GM18909 (cell line): ENCODE measurements around the gene USP17L12.
"Not testable (repeated sequence)": the region's sequence is repeated elsewhere in the genome, so short reads cannot be mapped to it uniquely, and the experiment has no call there.

Experiments
- ATAC-seq: cut with Tn5 transposase; IDR thresholded peaks from one replicate; pipeline ENCODE4 v1.9.1; 2021; ENCODE audit warnings: mild to moderate bottlenecking; ENCODE audit not compliant: unreplicated experiment, poor library complexity

Gene USP17L12, protein sequence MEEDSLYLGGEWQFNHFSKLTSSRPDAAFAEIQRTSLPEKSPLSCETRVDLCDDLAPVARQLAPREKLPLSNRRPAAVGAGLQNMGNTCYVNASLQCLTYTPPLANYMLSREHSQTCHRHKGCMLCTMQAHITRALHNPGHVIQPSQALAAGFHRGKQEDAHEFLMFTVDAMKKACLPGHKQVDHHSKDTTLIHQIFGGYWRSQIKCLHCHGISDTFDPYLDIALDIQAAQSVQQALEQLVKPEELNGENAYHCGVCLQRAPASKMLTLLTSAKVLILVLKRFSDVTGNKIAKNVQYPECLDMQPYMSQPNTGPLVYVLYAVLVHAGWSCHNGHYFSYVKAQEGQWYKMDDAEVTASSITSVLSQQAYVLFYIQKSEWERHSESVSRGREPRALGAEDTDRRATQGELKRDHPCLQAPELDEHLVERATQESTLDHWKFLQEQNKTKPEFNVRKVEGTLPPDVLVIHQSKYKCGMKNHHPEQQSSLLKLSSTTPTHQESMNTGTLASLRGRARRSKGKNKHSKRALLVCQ

DNA sequence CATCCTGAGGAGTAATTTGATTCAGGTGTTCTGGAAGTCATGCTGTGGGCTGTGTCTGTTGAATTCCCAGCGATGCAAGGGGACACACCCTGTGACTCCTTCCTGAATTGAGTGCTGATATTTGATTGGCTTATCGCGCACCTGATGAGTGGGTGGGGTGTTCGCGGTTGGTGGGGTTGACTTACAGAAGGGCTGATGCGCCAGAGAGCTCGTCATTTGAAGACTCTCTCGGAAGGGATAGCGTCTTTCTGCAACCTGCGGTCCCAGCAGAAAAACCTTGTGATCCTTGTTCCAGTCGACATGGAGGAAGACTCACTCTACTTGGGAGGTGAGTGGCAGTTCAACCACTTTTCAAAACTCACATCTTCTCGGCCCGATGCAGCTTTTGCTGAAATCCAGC lies at the start of gene USP17L12:
Gene USP17L12, plus strand, starts transcription at position 301 of the 400 bp plus-strand sequence. Its CDS starts 0 bp downstream, at position 301.
- ATAC-seq = not testable (repeated sequence)

DNA sequence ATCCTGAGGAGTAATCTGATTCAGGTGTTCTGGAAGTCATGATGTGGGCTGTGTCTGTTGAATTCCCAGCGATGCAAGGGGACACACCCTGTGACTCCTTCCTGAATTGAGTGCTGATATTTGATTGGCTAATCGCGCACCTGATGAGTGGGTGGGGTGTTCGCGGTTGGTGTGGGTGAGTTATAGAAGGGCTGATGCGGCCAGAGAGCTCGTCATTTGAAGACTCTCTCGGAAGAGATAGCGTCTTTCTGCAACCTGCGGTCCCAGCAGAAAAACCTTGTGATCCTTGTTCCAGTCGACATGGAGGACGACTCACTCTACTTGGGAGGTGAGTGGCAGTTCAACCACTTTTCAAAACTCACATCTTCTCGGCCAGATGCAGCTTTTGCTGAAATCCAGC lies 9.6 kb upstream of the USP17L12 start, which contains the start of gene USP17L10:
Gene USP17L10, plus strand, starts transcription at position 301 of the 400 bp plus-strand sequence. Its CDS starts 0 bp downstream, at position 301.
- ATAC-seq = not testable (repeated sequence)

GRCh38 chr4:9214701-9215100 lies 5.3 kb upstream of the USP17L12 start:
- ATAC-seq = not testable (repeated sequence)

- ATAC-seq = not testable (repeated sequence)
Observed at GRCh38 chr4:9215105-9215504, 4.8 kb upstream of the USP17L12 start, which contains the start of gene USP17L11. USP17L11 (plus strand) TSS chr4:9215405; CDS start chr4:9215405, 0 bp downstream.

DNA sequence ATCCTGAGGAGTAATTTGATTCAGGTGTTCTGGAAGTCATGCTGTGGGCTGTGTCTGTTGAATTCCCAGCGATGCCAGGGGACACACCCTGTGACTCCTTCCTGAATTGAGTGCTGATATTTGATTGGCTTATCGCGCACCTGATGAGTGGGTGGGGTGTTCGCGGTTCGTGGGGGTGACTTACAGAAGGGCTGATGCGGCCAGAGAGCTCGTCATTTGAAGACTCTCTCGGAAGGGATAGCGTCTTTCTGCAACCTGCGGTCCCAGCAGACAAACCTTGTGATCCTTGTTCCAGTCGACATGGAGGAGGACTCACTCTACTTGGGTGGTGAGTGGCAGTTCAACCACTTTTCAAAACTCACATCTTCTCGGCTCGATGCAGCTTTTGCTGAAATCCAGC lies 4.6 kb downstream of the USP17L12 start, which contains the start of gene USP17L13:
Gene USP17L13, plus strand, starts transcription at position 301 of the 400 bp plus-strand sequence. Its CDS starts 0 bp downstream, at position 301.
- ATAC-seq = not testable (repeated sequence)

GRCh38 chr4:9230249-9230648 lies 10.3 kb downstream of the USP17L12 start:
- ATAC-seq = not testable (repeated sequence)

GRCh38 chr4:9234085-9234484 lies 14.1 kb downstream of the USP17L12 start, which contains the start of gene USP17L15:
USP17L15 (plus strand) TSS chr4:9234385; CDS start chr4:9234385, 0 bp downstream.
- not testable (repeated sequence) for ATAC-seq

GRCh38 chr4:9238461-9238860 lies 18.5 kb downstream of the USP17L12 start:
- not testable (repeated sequence) for ATAC-seq

DNA sequence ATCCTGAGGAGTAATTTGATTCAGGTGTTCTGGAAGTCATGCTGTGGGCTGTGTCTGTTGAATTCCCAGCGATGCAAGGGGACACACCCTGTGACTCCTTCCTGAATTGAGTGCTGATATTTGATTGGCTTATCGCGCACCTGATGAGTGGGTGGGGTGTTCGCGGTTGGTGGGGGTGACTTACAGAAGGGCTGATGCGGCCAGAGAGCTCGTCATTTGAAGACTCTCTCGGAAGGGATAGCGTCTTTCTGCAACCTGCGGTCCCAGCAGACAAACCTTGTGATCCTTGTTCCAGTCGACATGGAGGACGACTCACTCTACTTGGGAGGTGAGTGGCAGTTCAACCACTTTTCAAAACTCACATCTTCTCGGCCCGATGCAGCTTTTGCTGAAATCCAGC lies 23.6 kb downstream of the USP17L12 start, which contains the start of gene USP17L17:
Gene USP17L17, plus strand, starts transcription at position 301 of the 400 bp plus-strand sequence. Its CDS starts 0 bp downstream, at position 301.
- ATAC-seq = not testable (repeated sequence)

- ATAC-seq = not testable (repeated sequence)
Observed at GRCh38 chr4:9247953-9248680, 28.2 kb downstream of the USP17L12 start, which contains the start of gene USP17L18. USP17L18 (plus strand) TSS chr4:9248630; CDS start chr4:9248630, 0 bp downstream.

DNA sequence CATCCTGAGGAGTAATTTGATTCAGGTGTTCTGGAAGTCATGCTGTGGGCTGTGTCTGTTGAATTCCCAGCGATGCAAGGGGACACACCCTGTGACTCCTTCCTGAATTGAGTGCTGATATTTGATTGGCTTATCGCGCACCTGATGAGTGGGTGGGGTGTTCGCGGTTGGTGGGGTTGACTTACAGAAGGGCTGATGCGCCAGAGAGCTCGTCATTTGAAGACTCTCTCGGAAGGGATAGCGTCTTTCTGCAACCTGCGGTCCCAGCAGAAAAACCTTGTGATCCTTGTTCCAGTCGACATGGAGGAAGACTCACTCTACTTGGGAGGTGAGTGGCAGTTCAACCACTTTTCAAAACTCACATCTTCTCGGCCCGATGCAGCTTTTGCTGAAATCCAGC lies 33.1 kb downstream of the USP17L12 start, which contains the start of gene USP17L19:
Gene USP17L19, plus strand, starts transcription at position 301 of the 400 bp plus-strand sequence. Its CDS starts 0 bp downstream, at position 301.
- ATAC-seq = not testable (repeated sequence)

DNA sequence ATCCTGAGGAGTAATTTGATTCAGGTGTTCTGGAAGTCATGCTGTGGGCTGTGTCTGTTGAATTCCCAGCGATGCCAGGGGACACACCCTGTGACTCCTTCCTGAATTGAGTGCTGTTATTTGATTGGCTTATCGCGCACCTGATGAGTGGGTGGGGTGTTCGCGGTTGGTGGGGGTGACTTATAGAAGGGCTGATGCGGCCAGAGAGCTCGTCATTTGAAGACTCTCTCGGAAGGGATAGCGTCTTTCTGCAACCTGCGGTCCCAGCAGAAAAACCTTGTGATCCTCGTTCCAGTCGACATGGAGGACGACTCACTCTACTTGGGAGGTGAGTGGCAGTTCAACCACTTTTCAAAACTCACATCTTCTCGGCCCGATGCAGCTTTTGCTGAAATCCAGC lies 37.9 kb downstream of the USP17L12 start, which contains the start of gene USP17L20:
Gene USP17L20, plus strand, starts transcription at position 301 of the 400 bp plus-strand sequence. Its CDS starts 0 bp downstream, at position 301.
- not testable (repeated sequence) for ATAC-seq

DNA sequence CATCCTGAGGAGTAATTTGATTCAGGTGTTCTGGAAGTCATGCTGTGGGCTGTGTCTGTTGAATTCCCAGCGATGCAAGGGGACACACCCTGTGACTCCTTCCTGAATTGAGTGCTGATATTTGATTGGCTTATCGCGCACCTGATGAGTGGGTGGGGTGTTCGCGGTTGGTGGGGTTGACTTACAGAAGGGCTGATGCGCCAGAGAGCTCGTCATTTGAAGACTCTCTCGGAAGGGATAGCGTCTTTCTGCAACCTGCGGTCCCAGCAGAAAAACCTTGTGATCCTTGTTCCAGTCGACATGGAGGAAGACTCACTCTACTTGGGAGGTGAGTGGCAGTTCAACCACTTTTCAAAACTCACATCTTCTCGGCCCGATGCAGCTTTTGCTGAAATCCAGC lies 42.6 kb downstream of the USP17L12 start, which contains the start of gene USP17L21:
Gene USP17L21, plus strand, starts transcription at position 301 of the 400 bp plus-strand sequence. Its CDS starts 0 bp downstream, at position 301.
- ATAC-seq = not testable (repeated sequence)

GRCh38 chr4:9267319-9267718 lies 47.4 kb downstream of the USP17L12 start, which contains the start of gene USP17L22:
USP17L22 (plus strand) TSS chr4:9267619; CDS start chr4:9267619, 0 bp downstream.
- not testable (repeated sequence) for ATAC-seq
